Measurements from ENCODE around the gene ARHGAP20. TPM values are rescaled to one million over a fixed set of nuclear protein-coding genes. Genes with fewer than 3 reads are reported as not detected.

The ARHGAP20 gene
- total and polyA plus RNA-seq, 9 of the 15 experiments (the other 6 are each of a cell fraction or from before 2014, with no cell fraction given), result 0.07 TPM; not detected in 8

- Histone ChIP-seq H3K9me1 (ENCODE audit: control insufficient read depth, insufficient read depth, low read length) (no peaks in the 10 kb centered on the region), H4K20me1 (replicated peaks; ENCODE audit: control insufficient read depth, insufficient read depth, low read length) (no peaks in the 10 kb centered on the region), H3K9me3 (replicated peaks; ENCODE audit: control insufficient read depth, insufficient read depth, low read depth, low read length) (no peaks in the 10 kb centered on the region; the same call in 1 of the 2 replicates), H3K27ac (ENCODE audit: extremely low read depth, low read depth, low read length) (no peak overlapping the region), H3K4me3 (no peak overlapping the region), H3K4me2 (ENCODE audit: insufficient read depth, low read length) (no peak overlapping the region), H3K9ac (ENCODE audit: insufficient read depth in 1 of 2, low read depth in 2 of 2, low read length in 2 of 2) (no peak overlapping the region), H2AFZ (ENCODE audit: low read depth, low read length) (no peak overlapping the region), H3K4me1 (replicated peaks in 1 of 2; ENCODE audit: control insufficient read depth in 2 of 2, insufficient read depth in 2 of 2, low read length in 2 of 2) (peaks cover 10 to 13% of the 10 kb centered on the region in 2 experiments; a peak in 4 of 5 replicates), H3K27me3 (ENCODE audit: control insufficient read depth in 2 of 2, insufficient read depth in 2 of 2, low read length in 2 of 2) (no peaks in the 10 kb centered on the region), H3K36me3 (ENCODE audit: control insufficient read depth, insufficient read depth, low read length) (no peaks in the 10 kb centered on the region), H3K79me2 (ENCODE audit: control insufficient read depth, insufficient read depth, low read length) (no peaks in the 10 kb centered on the region)
- WGBS (ENCODE audit: insufficient coverage, low coverage, missing lambda C conversion rate), result 4% methylated on average over 16 of the region's 16 CpGs
- POLR2A ChIA-PET, result interaction anchor here (0.6 kb wide), 1 partner anchor 1811 kb away, joined by 3 read pairs; no protein-coding TSS in a partner anchor
- in situ Hi-C loops (cut with MboI), result no loop called here
- intact Hi-C loops (cut with micrococcal nuclease), result no loop called here
- CTCF ChIA-PET (ENCODE audit: low intra/inter-chr PET ratio), result no interaction called here
- DNase-seq (ENCODE audit: extremely low read depth in 1 of 4, low spot score in 3 of 4) (peak in 2 of 4 experiments; percentile 57 to 67), FAIRE-seq (no peak), ATAC-seq (peak; percentile 95)
- BruUV-seq (replicated peaks), result no TSS peak
- TF ChIP-seq PYGO2 (tag; IDR thresholded peaks at IDR 0.05), result no peak
- no peak for TF ChIP-seq FOXP1 (CRISPR knock-in tag; IDR thresholded peaks at IDR 0.05)
- TF ChIP-seq MTA1 (IDR thresholded peaks at IDR 0.05; ENCODE audit: borderline replicate concordance), result no peak
- TF ChIP-seq CEBPG (CRISPR knock-in tag; IDR thresholded peaks at IDR 0.05), result peak; percentile 65
- TF ChIP-seq CEBPG (tag; conservative IDR thresholded peaks at IDR 0.05 in 1 of 2, IDR thresholded peaks at IDR 0.05 in 1 of 2), result peak; percentile 89 to 91
- no peak for TF ChIP-seq MTF1 (CRISPR knock-in tag; IDR thresholded peaks at IDR 0.05; ENCODE audit: borderline replicate concordance)
- TF ChIP-seq, protein P1, sequence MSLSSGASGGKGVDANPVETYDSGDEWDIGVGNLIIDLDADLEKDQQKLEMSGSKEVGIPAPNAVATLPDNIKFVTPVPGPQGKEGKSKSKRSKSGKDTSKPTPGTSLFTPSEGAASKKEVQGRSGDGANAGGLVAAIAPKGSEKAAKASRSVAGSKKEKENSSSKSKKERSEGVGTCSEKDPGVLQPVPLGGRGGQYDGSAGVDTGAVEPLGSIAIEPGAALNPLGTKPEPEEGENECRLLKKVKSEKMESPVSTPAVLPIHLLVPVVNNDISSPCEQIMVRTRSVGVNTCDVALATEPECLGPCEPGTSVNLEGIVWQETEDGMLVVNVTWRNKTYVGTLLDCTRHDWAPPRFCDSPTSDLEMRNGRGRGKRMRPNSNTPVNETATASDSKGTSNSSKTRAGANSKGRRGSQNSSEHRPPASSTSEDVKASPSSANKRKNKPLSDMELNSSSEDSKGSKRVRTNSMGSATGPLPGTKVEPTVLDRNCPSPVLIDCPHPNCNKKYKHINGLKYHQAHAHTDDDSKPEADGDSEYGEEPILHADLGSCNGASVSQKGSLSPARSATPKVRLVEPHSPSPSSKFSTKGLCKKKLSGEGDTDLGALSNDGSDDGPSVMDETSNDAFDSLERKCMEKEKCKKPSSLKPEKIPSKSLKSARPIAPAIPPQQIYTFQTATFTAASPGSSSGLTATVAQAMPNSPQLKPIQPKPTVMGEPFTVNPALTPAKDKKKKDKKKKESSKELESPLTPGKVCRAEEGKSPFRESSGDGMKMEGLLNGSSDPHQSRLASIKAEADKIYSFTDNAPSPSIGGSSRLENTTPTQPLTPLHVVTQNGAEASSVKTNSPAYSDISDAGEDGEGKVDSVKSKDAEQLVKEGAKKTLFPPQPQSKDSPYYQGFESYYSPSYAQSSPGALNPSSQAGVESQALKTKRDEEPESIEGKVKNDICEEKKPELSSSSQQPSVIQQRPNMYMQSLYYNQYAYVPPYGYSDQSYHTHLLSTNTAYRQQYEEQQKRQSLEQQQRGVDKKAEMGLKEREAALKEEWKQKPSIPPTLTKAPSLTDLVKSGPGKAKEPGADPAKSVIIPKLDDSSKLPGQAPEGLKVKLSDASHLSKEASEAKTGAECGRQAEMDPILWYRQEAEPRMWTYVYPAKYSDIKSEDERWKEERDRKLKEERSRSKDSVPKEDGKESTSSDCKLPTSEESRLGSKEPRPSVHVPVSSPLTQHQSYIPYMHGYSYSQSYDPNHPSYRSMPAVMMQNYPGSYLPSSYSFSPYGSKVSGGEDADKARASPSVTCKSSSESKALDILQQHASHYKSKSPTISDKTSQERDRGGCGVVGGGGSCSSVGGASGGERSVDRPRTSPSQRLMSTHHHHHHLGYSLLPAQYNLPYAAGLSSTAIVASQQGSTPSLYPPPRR (CRISPR knock-in tag; IDR thresholded peaks at IDR 0.05; ENCODE audit: borderline replicate concordance), result no peak
- no peak for TF ChIP-seq PBX2 (CRISPR knock-in tag; IDR thresholded peaks at IDR 0.05; ENCODE audit: low read depth)
- TF ChIP-seq PBX2 (tag; conservative IDR thresholded peaks at IDR 0.05; ENCODE audit: low read depth), result 0 out of 2 replicates have a peak, but pooled peaks have one; percentile 21
- TF ChIP-seq KLF16 (IDR thresholded peaks at IDR 0.05), result no peak
- TF ChIP-seq DPF2 (IDR thresholded peaks at IDR 0.05), result peak; percentile 56; the same call in 1 of the 2 replicates
- TF ChIP-seq BRCA1 (IDR thresholded peaks at IDR 0.05), result no peak
- TF ChIP-seq BRCA1 (CRISPR knock-in tag; IDR thresholded peaks at IDR 0.05), result no peak
- TF ChIP-seq ZNF830 (CRISPR knock-in tag; IDR thresholded peaks at IDR 0.05), result no peak
- no peak for TF ChIP-seq PTRF (tag; IDR thresholded peaks at IDR 0.05)
Observed at GRCh38 chr11:110565357-110566336, 146.6 kb downstream of the ARHGAP20 start.
